Stimulated activated CD4-positive, alpha-beta T cell treated with anti-CD3 and anti-CD28 coated beads, Interleukin-4, amount 100 ng/mL, for 1 hour (primary cell): Measurements from ENCODE around the gene FHIT.
"Not testable (repeated sequence)": the region's sequence is repeated elsewhere in the genome, so short reads cannot be mapped to it uniquely, and the experiment has no call there.

Source experiments
- DNase-seq: peaks from one replicate; pipeline ENCODE4 v3.0.0-alpha.2; 2020

Gene FHIT

DNA sequence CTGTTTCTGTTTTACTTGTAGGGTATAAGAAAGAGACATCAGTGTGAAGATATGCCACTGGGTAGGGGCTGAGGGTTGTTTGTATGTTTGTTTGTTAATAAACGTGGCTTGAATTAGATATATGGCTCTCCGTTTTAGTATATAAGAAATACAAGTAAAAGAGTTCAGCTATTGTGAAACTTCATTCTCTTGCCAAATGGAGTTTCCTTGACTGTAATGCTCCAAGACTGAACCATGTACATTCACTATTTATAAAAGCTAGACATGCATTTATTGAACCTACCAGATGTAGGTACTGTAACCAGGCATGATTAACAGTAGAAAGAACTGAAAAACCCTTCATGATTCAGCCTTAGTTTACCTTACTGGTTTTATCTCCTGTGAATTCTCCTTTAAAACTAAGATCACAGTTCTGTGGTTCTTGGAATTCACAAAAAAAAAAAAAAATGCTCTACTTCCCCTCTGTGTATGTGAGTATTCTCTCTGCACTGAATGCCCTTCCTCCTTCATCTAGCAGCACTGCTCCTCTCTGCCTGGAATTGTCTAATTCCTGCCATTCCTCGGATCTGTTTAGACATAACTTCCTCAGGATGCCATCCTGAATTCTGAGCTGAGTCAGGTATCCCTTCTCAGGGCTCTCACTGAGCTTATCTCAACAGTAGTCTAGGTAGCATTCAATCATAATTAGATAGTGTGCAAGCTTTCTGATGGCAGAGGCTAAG is 504.4 kb downstream of the FHIT start:
- no peak for DNase-seq

DNA sequence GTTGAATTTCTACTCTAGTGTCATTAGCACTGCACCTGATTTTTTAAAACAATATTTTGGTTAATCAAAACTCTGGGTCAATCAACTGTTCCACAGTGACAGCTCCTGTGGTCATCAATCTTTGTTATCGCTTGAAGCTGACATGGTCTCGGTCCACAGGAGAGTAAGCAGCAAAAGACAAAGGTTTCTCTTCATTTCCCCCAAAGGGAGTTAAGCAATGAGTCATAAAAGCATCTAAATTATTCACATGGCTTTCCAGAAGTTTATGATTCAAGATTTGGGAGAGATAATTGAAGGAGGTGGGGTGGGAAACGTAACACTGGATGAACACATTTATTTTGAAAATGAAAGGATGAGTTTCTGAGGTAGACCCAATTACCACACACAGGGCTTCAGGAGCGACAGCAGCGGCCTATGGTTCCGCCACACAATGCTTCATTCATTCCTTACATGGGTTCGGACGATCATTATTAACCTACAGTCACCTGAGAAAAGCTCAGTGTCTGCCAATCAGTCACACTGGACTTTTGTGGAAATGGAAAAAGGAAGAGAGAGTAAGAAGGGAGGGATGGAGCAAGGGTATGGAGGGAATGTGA is 505.1 kb downstream of the FHIT start:
- DNase-seq: no peak

DNA sequence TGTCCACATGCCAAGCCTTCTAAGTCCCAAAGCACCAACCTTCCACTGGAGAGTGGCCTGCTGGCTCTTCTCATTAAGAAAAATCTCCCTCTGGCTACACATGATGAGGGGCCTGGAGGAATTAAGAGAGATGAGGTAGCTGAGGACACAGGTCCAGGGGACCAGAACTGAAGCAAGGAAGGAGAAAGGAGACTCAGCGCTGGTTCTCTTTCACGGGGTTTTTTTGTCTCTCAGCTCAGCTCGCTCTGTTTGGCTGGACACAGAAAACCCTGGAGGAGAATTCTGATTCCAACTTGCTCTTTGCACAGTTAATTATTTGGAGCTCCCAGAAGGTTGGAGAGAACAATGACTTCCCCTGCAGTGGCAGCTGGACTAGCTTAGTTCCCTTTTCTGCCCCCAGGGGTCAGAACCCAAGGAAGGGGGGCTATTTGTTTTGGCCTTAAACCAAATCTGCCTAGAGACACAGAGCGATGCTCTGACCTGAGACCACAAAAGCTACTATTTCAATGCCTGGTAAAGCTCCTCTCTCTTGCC is 507.6 kb downstream of the FHIT start:
- DNase-seq: no peak

DNA sequence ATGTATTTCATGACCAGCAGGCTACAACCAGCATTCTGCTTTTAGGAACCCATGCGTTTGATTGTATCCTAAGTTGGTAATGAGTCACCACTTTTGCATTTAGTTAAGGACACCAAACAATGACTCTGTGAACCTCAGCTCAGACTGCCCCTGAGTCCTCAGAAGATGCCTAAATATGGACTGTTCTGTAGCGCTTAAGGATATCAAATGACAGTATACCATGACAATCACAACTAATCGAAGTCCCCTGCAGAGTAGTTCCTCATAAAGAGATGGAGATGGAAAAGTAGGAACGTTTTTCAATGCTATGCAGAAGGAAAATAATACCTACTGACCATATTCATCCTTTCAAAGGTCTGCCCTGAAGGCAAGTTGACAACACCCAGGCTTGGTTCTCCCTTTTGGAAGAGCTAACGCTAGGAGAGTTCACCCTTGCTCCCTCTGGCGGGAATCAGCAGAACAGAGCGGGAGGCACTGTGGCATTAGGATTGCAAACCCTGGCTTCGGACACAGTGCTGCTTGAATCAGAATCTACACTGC is 508.6 kb downstream of the FHIT start:
- no peak for DNase-seq

DNA sequence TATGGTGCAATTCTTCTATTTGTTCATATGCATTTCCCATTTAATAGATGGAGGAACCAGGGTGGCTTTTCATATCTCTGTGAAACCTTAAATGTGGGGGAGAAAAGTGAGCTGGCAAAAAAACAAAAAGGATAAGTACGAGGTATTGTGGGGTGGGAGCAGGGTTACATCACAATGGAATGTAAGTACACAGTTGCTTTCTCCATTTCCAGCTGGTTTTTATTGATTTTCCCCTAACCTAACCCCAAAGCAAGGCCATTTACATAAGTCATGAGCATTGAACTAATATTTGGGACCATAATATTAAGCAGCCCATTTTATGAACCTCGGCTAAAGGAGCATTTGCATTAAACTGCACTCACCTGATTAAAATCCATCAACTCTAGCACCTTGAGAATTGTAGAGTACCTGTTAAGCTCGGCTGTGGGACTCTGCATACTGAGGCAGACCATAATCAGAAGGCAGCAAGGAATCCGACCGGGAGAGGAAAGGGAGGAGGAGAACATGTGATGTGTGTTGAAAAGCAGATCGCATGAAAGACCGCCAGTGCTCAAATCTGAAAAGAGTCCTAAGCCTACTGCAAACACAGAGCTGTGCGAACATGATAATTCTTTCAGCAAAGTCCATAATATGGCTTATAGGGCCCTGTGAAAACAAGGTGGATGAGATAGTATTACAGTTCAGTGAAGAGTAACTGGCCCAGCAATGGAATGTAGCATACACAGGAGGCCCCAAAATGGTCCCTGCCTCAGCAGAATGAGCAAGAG is 513.4 kb downstream of the FHIT start:
- DNase-seq: no peak

DNA sequence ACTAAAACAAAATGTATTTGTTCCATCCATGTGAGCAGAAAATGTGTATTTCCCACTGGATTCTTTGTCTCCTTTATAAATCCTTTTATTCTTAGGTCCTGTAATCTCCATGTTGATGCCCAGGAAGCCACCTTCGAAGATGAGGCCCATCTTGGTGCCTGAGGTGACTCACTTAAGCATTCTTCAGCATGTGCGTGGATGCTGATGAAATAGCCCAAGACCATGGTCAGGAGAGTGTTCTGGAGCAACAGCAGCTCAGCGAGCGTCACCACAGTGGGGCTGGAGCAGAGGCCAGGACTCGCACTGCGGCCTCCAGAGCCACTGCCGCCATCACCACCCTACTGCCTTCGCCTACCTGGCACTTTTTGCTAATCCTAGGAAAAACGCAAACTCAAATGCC is 520.9 kb downstream of the FHIT start:
- DNase-seq: no peak

DNA sequence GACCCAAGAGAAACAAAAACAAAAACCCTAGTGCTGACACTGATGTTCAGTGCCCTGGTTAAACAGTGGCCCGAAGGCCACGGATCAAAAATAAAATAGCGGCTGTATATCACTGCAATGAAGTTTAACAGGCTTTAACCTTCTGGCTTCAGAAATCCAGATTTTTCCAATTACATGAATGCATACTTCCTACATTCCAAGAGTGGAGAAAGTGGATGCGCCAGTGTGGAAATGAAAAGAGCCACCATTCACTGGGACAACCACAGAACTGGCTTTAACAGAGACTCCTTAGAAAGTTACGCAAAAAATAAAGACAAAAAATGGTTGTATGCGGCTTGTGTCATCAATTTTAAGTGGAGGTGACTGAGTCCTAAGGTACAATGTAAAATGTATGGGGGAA is 522.2 kb downstream of the FHIT start:
- DNase-seq: no peak

DNA sequence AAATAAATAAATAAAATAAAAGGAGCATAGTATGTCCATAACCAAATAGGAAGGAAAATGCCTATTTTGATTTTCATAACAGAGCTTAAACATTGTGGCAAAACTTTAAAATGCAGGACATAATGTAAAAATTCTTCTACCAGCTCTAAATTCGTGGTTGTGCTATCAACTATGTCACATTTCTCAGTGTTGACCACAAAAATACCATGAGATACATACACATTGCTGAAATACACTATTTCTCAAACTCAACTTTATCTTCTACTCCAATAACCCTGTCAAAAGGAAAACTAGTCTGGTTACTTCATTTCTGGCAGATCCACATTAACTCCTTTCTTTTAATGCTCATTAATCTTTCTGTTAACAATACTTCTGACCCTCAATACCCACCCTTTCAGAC is 523.2 kb downstream of the FHIT start:
- no peak for DNase-seq

DNA sequence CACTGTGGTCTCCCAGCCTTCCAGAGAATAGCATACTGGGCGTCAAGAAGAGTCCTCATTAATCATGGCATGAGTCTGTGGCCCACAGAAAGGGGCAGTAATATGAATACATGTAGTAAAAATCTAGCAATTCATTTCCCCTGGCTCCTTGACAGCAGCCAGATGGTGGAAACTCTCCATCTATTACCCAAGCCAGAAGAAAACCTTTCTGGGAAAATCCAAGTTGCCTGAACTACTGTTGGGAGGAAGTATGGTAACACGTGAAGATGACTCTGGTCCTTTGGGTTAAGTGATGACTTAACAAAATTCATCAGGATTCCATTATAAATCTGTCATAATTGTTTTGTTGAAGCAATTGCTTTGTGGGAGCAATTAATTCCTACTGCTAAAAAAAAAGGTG is 530.5 kb downstream of the FHIT start:
- DNase-seq: no peak

DNA sequence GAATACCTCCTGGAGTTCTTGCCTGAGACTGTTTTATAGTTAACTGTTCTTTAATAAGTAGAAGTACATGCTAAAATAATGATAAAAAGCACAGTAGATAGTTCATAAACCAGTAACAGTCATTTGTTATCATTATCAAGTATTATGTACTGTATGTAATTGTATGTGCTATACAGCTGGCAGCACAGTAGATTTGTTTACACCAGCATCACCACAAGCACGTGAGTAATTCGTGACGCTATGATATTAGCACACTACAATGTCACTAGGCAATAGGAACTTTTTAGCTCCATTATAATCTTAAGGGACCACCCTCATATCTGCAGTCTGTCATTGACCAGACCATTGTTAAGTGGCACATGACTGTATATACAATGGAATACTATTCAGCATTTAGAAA is 534.7 kb downstream of the FHIT start:
- no peak for DNase-seq

DNA sequence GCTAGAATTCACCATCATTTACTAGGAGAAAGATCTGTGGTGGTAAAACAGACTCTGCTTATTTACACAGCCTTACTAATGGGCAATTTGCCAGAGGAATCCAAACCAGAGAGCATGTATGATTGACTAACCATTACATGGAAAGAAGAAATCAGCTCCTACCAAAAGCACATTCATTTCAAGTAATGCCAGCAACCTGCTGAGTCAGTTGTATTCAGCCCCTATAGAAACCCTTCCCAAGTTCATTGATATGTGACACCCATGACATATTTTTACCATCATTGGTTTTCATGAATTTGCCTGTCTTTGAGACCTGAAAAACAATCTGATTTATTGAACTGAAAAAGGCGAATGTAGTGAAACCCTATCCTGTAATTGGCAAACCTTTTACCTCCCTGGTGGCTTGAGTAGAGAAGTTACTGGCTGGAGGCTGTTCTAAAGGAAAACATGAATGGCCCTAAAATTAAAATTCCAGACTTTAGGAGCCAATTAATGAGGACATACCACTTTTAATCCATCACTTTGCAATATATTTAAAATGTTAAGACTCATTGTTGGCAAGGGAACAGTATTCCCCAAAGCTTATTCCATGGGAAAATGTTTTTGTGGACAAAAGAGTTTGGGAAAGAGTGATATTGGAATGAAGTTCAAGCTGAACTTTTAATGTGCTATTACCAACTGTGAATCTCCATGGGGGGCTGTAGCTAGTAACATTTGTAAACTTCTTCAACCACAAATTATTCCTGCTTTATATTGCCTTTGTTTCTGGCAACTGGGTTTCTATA is 542.9 kb downstream of the FHIT start:
- DNase-seq: no peak

DNA sequence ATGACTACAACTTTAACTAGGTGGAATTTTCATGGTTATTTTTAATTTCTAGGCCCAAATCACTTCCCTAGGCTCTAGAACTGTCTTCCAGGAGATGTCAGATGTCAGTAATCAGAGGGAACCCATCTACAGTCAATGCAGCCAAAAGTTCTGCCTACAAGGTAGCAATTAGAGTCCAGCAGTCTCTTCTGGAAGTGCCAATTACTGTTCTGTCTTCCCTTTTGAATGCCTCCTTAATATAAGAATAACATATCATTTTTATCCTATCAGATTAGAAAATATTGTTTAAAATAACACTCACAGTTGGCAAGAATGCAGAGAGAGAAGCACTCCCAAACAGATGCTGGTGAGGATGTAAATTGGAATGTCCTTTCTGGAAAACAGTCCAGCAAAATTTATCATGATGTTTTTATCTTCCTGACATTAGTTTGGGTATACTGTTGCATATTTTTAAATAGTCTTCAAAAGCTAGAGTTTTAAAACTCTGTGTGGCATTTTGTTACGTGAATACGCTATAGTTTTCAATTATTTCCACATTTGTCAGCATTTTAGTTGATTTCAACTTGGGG is 543.7 kb downstream of the FHIT start:
- DNase-seq: no peak

DNA sequence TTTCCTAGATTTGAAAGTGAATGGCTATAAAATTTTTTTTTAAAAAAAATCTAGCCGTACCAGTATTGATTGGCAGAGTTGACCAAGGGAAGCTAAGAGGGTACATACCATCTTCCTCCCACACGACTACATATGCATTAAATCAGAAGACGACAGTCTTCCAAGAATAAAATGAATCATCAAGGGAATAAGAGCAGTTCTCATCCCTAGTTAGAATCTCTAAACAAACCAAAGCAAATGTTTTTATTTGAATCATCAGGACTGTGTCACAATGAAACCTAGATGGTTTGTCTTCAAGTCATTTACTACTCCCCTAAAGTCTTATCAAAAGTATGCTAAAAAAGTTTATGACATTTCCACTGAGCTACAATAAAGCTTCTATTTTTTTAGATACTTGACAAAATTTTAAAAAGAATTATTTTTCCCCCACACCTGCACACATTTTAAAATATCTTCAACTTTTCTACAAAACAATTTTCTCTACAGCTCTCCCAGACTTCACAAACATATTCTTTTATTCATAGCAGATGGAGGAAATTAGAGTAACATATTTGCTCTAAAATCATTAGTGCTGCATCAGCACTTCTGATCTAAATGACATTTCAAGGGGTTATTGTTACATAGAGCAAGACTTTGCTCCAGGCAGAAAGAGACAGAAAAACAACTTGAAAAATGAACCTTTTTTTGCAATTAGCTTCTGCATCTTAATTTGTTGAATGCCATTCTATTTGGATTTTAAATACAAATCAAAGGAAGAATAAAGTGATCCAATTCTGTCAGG is 547.1 kb downstream of the FHIT start:
- no peak for DNase-seq

DNA sequence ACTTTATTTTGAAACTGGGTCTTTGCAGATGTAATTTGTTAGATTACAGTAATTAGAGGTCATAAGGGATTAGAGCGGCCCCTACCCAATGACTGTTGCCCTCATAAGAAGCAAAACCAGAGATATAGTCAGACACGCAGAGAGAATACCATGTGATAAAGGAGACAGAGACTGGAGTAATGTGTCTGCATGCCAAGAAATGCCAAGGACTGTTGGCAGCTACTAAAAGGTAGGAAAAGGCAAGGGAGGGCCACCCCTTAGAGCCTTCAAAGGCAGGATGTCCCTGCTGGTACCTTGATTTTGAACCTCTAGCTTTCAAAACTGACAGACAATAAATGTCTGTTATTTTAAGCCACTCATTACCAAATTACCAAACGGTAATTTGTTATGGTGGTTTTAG is 548.2 kb downstream of the FHIT start:
- DNase-seq: no peak

DNA sequence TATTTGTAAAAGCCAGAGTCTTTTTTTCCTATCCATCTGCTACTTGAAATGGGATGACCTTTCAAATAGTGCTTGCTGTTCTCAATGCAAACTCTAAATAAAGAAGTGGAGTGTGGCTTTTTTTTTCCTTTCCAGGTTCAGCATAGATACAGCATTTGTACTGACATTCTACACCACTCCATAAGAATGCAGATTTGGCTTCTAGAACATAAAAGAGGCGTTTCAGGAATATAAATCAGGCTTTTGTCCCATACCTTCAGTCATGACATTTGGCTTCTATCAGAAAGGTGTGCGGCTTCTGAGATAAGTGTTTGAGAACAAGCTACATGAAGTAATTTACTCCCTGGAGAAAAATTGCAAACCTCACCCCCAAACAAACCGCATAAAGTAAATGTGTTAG is 553.1 kb downstream of the FHIT start:
- no peak for DNase-seq

DNA sequence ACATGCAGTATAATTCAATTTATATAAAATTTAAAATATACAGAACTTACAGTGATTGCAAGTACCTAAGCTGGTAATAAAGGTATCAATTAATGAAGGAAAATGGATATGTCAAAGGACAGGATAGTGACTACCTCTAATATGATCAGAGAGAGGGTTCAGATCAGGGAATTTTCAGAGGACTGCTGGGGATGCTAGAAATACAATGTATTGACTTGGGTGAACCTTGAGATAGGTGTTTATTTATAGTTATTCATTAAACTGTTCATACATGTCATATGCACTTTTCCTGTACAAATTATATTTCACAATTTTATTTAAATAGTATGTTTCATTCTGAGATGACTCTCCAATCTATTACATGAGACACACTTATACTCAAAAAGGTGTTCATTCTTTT is 554.1 kb downstream of the FHIT start:
- DNase-seq: no peak

DNA sequence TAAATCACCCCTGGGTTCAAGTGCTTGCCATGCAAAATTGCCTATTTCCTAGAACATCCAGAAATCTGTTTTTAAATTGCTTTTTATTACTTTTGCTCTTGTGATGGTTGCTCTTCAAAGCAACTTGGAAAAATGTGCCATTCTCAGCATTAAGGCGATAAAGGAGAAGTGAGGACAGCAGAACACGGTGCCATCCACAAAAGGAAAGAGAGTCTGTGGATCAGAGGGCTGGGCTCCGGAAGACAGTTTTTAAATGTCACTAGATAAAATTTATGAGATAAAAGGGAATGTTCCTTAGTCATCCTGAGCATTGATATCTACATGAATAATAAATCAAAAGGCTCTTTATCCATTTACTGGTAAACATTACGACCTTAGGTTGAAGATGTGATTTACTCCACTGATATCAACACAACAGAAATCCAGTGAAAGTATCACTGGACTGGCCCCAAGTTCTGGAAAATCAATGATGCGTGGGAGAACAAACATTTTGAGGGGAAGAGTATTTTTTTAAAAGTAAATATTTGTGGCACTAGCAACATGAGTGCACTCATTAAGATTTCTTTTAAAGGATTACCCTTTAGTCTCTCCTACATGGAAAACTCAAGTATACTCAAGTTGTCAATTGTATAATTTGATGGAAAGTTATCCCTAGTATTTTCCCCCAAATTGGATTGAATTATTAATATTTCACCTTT is 554.7 kb downstream of the FHIT start:
- DNase-seq: no peak

DNA sequence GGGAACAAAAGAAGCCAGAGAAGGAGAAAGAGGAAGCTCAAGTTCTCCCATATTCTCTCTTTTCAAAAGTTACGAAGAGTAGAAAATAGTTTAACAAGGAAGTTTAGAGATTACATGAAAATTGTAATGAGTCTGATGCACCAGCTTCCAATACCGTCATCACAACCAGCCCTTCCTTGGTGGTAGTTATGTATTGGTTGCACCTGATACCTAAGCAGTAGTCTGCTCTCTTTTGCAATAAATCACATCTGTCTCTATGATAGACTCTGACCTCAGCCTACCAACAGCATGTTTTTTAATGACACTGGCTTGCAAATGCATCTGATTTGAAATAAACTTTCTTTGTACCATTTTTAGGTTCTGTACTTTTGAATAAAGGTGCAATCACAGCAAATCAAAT is 575.8 kb downstream of the FHIT start:
- no peak for DNase-seq

DNA sequence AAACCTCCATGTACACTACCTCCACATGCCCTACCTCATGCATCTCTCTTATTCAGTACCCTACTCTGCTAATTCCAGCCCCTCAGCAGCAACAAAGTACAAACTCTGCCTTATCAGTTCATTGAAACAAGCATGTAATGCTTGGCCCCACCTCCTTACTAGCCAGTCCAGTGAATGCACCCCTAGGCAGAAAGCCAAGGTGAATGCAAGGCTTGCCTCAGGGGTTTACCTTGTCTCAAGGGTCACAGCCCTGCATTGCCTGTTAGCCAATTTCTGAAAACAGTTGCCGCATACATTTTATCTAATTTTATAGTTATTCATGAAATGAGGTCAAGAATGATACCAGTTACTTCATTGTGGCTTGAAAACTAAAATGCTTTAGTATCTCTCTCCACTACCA is 576.4 kb downstream of the FHIT start:
- no peak for DNase-seq

DNA sequence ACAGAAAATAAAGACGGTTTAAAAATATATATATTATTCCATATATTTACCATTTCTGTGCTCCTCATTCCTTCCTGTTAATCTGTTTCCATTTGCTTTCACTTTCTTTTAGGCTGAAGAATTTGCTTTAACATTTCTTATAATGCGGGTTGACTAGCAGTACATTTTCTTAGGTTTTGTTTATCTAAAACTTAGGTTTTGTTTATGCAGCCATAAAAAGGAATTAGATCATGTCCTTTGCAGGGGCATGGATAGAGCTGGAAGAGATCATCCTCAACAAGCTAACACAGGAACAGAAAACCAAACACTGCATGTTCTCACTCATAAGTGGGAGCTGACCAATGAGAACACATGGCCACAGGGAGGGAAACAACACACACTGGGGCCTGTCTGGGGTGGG is 578.1 kb downstream of the FHIT start:
- no peak for DNase-seq

DNA sequence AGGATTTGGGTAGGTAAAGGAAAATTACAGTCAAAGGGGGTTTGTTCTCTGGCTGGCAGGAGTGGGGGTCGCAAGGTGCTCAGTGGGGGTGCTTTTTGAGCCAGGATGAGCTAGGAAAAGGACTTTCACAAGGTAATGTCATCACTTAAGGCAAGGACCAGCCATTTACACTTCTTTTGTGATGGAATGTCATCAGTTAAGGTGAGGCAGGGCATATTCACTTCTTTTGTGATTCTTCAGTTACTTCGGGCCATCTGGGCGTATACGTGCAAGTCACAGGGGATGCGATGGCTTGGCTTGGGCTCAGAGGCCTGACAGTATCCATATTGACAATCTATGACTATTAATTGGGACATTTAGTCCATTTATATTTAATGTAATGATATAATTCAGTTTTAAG is 578.9 kb downstream of the FHIT start:
- not testable (repeated sequence) for DNase-seq
